C4-2B (cell line): Measurements from ENCODE around the gene DNAJC30.
"Not testable (repeated sequence)": the region's sequence is repeated elsewhere in the genome, so short reads cannot be mapped to it uniquely, and the experiment has no call there.

Experiments
- H3K27ac ChIP-seq: fragments of 450-650 bp; 2 replicates; pipeline ENCODE4 v1.5.1; 2017
- CTCF ChIP-seq: fragments of 450-650 bp; conservative IDR thresholded peaks from 2 replicates; pipeline ENCODE4 v1.5.1; 2017; ENCODE audit warnings: mild to moderate bottlenecking
- ZFX ChIP-seq: fragments of 450-650 bp; IDR thresholded peaks from 2 replicates; pipeline ENCODE4 v1.6.1; 2017

DNAJC30 gene

DNA sequence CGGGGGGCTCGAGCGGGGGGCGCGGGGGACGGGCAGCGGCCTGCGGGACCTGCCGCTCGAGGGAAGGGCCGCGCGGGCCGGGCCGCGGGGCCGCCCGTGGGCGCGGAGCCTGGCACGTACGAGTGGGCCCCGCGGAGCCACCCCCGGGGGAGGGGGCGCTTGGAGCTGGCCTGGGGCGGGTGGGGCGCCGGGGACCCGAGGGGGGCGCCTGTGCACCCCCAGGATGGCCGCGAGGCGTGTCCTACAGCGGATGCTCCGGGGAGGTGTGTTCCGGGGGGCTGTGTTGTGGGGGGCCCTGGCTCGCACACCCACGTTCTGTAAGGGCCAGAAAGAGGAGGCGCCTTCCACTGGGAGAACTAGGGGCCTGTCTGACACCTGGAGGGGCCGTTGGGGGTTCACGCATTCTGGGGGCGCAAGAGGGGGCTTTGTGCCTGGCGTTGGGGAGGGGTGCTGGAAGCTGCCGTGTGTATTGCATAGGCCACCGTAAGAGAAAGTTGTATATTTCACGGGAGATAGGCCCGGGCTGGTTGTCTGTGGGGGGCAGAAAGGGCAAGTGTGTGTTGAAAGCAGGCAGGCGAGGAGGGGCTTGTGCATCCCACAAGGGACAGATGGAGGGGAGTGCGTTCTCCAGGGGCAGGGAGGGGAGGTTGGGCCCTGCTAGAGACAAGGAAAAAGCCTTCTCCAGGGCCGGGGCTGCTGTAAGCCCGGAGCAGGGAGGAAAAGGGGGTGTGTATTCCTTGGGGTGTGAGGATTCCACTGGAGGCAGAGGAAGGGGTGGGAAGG is 15.0 kb downstream of the DNAJC30 start:
- H3K27ac ChIP-seq, result peak overlapping the region; percentile 45
- TF ChIP-seq CTCF, result no peak
- TF ChIP-seq ZFX, result no peak; the same call in 1 of the 2 replicates

DNA sequence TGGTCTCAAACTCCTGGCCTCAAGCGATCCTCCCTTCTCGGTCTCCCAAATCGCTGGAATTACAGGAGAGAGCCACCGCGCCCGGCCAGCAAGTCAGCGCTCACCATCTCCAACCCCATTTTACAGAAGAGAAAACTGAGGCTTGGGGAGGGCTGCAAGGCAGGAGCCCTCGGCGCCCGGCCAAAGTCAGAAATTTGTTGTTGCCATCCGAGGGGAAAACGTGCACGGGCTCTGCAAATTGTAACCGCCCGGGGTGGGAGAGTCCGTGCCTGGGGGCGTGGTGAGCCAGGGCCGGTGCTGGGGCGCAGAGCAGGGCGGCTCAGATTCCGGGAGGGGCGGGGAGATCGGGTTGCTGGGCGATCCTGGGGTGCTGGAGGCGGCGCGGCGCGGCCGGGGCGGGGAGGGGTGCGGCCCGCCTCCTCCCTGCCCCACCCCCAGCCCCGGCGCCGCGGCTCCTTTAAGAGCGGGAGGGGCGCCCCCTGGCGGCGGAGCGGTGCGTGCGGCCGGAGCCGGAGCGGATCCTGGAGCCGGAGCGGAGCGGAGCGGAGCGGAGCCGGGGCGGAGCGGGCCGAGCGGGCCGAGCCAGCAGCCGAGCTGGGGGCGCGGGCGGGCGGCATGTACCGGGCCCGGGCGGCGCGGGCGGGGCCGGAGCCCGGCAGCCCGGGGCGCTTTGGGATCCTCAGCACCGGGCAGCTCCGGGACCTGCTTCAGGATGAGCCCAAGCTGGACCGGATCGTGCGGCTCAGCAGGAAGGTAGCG is 15.7 kb downstream of the DNAJC30 start, which contains the start of gene VPS37D:
VPS37D (plus strand) TSS at position 488 of the 759 bp plus-strand sequence; CDS start at position 616, 128 bp downstream.
- peak; percentile 99 for TF ChIP-seq CTCF
- TF ChIP-seq ZFX, result no peak; the same call in 1 of the 2 replicates
- peak within 1 kb of the TSS; percentile 45 for H3K27ac ChIP-seq

DNA sequence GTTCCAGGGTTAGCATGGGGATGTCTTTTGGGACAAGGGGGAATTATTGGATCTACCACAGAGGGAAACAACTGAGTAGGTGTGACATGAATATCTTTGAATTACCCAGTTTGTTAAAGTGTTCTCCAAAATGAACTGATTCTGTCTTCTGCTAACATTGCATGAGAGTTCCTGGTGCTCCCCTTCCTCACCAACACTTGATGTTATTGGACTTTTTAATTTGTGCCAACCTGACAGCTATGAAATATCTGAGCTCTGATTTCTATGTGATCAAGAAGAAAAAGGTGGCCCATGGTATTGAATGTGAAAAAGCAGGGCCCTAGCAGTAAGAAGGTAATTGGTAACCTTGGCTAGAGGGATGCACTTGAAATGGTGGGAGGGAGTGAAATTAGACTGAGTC is 20.2 kb downstream of the DNAJC30 start:
- TF ChIP-seq ZFX (no peak), CTCF (no peak)
- H3K27ac ChIP-seq, result no peak overlapping the region

DNA sequence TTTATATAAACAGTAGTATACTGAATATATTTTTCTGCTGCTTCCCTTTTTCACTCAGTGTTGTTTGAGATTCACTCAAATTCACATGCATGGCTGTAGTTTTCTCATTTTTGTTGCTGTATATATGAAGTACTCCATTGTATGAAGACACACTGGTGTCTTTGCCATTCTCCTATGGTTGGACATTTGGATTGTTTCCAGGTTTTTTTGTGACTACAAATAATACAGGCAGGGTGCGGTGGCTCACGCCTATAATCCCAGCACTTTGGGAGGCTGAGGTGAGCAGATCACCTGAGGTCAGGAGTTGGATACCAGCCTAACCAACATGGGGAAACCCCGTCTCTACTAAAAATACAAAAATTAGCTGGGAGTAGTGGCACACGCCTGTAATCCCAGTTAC is 22.7 kb downstream of the DNAJC30 start:
- not testable (repeated sequence) for H3K27ac ChIP-seq

DNA sequence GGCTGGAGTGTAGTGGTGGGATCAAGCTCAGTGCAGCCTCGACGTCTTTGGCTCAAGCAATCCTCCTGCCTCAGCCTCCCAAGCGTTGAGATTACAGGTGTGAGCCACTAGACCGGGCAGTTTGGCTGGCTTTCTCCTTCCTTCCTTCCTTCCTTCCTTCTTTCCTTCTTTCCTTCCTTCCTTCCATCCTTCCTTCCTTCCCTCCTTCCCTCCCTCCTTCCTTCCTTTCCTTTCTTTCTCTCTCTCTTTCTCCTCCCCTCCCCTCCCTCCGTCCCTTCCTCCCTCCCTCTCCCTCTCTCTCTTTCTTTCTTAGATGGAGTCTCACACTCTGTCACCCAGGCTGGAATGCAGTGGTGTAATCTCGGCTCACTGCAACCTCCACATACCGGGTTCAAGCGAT is 23.3 kb downstream of the DNAJC30 start:
- TF ChIP-seq CTCF (no peak), ZFX (no peak)
- H3K27ac ChIP-seq, result no peak overlapping the region

GRCh38 chr7:73655309-73655708 is 27.9 kb downstream of the DNAJC30 start:
- not testable (repeated sequence) for H3K27ac ChIP-seq

GRCh38 chr7:73652541-73652949 is 30.7 kb downstream of the DNAJC30 start:
- TF ChIP-seq CTCF, result no peak
- no peak for TF ChIP-seq ZFX

DNA sequence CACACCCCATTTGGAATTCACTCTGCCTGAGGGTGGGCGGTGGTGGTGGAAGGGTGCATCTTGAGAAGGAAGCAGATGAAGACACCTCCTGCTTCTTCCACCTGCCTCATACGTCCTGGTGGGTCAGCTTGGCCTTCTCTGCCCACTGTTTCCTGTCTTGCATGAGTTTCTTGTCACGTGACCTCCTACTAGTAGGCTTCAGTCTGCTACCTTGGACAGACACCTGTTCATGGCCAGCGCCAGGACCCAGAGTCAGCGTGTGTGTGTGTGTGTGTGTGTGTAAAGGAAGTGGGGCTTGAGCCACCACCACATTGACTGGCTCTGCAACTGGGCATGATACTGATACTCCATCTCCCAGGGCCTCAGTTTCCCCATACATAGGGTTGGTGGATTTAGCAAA is 32.7 kb downstream of the DNAJC30 start:
- H3K27ac ChIP-seq, result no peak overlapping the region
- TF ChIP-seq ZFX (no peak), CTCF (no peak)

More at GRCh38 chr7:73652541-73652949, 30.7 kb downstream of the DNAJC30 start:
- H3K27ac ChIP-seq, result no peak overlapping the region
